ENCODE measurements around the gene FHOD3. TPM values are rescaled to one million over a fixed set of nuclear protein-coding genes. Genes with fewer than 3 reads are reported as not detected.

FHOD3 gene
- total and polyA plus RNA-seq, 2 donors (not counting 1 experiment from before 2014, with no cell fraction given): not detected

GRCh38 chr18:36560187-36560586 lies 262.7 kb downstream of the FHOD3 start:
- CTCF ChIA-PET: interaction anchor here (0.7 to 1.1 kb wide), 2 partner anchors 13 to 425 kb away, joined by 3 to 4 read pairs; no protein-coding TSS in a partner anchor
- Histone ChIP-seq H2AFZ (ENCODE audit: insufficient read depth, low read depth, low read length, poor library complexity, severe bottlenecking) (no peak overlapping the region), H3K4me1 (ENCODE audit: control insufficient read depth in 2 of 2, insufficient read depth in 2 of 2, low read length in 2 of 2) (no peaks in the 10 kb centered on the region), H3K4me2 (replicated peaks; ENCODE audit: low read depth, low read length, poor library complexity, severe bottlenecking) (no peak overlapping the region), H3K36me3 (replicated peaks in 1 of 2; ENCODE audit: control extremely low read depth in 1 of 2, control insufficient read depth in 1 of 2, extremely low read depth in 1 of 2, insufficient read depth in 2 of 2, low read length in 1 of 2) (no peaks in the 10 kb centered on the region), H3K9me3 (ENCODE audit: control extremely low read depth in 1 of 3, control insufficient read depth in 2 of 3, insufficient read depth in 1 of 3, low read length in 2 of 3) (no peaks in the 10 kb centered on the region), H3K27me3 (replicated peaks in 1 of 4; ENCODE audit: control extremely low read depth in 1 of 4, control insufficient read depth in 3 of 4, insufficient read depth in 4 of 4, low read length in 3 of 4) (no peaks in the 10 kb centered on the region), H3K4me3 (ENCODE audit: control extremely low read depth in 1 of 5, extremely low read depth in 1 of 5, insufficient read depth in 1 of 5, low read depth in 2 of 5, low read length in 4 of 5) (no peak overlapping the region), H4K20me1 (ENCODE audit: control insufficient read depth, insufficient read depth, low read length, poor library complexity, severe bottlenecking) (no peaks in the 10 kb centered on the region), H3K9ac (ENCODE audit: low read length) (no peak overlapping the region), H3K79me2 (ENCODE audit: control insufficient read depth, insufficient read depth, low read length) (no peaks in the 10 kb centered on the region), H3K27ac (ENCODE audit: low read length in 2 of 2) (no peak overlapping the region)
- TF ChIP-seq CTCF (IDR thresholded peaks at IDR 0.05) (no peak), EZH2 (IDR thresholded peaks at IDR 0.05; ENCODE audit: borderline replicate concordance, insufficient read depth, low read depth, low read length, poor library complexity, severe bottlenecking) (no peak)
- ATAC-seq (ENCODE audit: low read depth) (no peak), DNase-seq (no peak)
- Mint-ChIP-seq H3K27me3 (peaks cover 19% of the 10 kb centered on the region), H3K4me3 (no peak overlapping the region), H3K4me1 (no peaks in the 10 kb centered on the region), H3K9me3 (ENCODE audit: insufficient read depth) (no peaks in the 10 kb centered on the region), H3K27ac (no peak overlapping the region)
- POLR2A ChIA-PET: no interaction called here
- intact Hi-C loops (cut with micrococcal nuclease): no loop called here
- 100% methylated on average over 1 of the region's 2 CpGs for WGBS (ENCODE audit: insufficient coverage)

GRCh38 chr18:36561046-36561445 lies 263.5 kb downstream of the FHOD3 start:
- H3K27ac Mint-ChIP-seq: no peak overlapping the region
- Histone ChIP-seq H3K4me3 (ENCODE audit: control extremely low read depth in 1 of 5, extremely low read depth in 1 of 5, insufficient read depth in 1 of 5, low read depth in 2 of 5, low read length in 4 of 5) (no peak overlapping the region), H3K9me3 (ENCODE audit: control extremely low read depth in 1 of 3, control insufficient read depth in 2 of 3, insufficient read depth in 1 of 3, low read length in 2 of 3) (no peaks in the 10 kb centered on the region), H3K27me3 (replicated peaks in 1 of 4; ENCODE audit: control extremely low read depth in 1 of 4, control insufficient read depth in 3 of 4, insufficient read depth in 4 of 4, low read length in 3 of 4) (peaks cover 0 to 3% (median 0%) of the 10 kb centered on the region in 4 experiments), H3K27ac (ENCODE audit: low read length in 2 of 2) (no peak overlapping the region), H3K4me1 (ENCODE audit: control insufficient read depth in 2 of 2, insufficient read depth in 2 of 2, low read length in 2 of 2) (no peaks in the 10 kb centered on the region), H4K20me1 (ENCODE audit: control insufficient read depth, insufficient read depth, low read length, poor library complexity, severe bottlenecking) (no peaks in the 10 kb centered on the region), H3K79me2 (ENCODE audit: control insufficient read depth, insufficient read depth, low read length) (no peaks in the 10 kb centered on the region), H3K4me2 (replicated peaks; ENCODE audit: low read depth, low read length, poor library complexity, severe bottlenecking) (no peak overlapping the region), H3K36me3 (replicated peaks in 1 of 2; ENCODE audit: control extremely low read depth in 1 of 2, control insufficient read depth in 1 of 2, extremely low read depth in 1 of 2, insufficient read depth in 2 of 2, low read length in 1 of 2) (no peaks in the 10 kb centered on the region), H3K9ac (ENCODE audit: low read length) (no peak overlapping the region), H2AFZ (ENCODE audit: insufficient read depth, low read depth, low read length, poor library complexity, severe bottlenecking) (no peak overlapping the region)
- peaks cover 28% of the 10 kb centered on the region for H3K27me3 Mint-ChIP-seq
- ChIA-PET POLR2A (no interaction called here), CTCF (interaction anchor here (1.1 kb wide), 1 partner anchor 12 kb away, joined by 4 read pairs; no protein-coding TSS in a partner anchor)
- intact Hi-C loops (cut with micrococcal nuclease): no loop called here
- no peak overlapping the region for H3K4me3 Mint-ChIP-seq
- TF ChIP-seq CTCF (IDR thresholded peaks at IDR 0.05): no peak
- no peak for TF ChIP-seq EZH2 (IDR thresholded peaks at IDR 0.05; ENCODE audit: borderline replicate concordance, insufficient read depth, low read depth, low read length, poor library complexity, severe bottlenecking)
- DNase-seq (no peak), ATAC-seq (ENCODE audit: low read depth) (no peak)
- no peaks in the 10 kb centered on the region for H3K4me1 Mint-ChIP-seq
- 93% methylated on average over 2 of the region's 2 CpGs for WGBS (ENCODE audit: insufficient coverage)
- H3K9me3 Mint-ChIP-seq (ENCODE audit: insufficient read depth): no peaks in the 10 kb centered on the region

All from B cell (primary cell).